Medulla oblongata (tissue), 1 donor: ENCODE measurements around the gene RGMB.
A peak's percentile ranks its signal among the peaks of the same experiment; 100 is the strongest.

ENCODE experiments used
- DNase-seq: peaks from one replicate; pipeline ENCODE4 v3.0.0-alpha.2; 2015; ENCODE audit errors: extremely low spot score

RGMB gene

DNA sequence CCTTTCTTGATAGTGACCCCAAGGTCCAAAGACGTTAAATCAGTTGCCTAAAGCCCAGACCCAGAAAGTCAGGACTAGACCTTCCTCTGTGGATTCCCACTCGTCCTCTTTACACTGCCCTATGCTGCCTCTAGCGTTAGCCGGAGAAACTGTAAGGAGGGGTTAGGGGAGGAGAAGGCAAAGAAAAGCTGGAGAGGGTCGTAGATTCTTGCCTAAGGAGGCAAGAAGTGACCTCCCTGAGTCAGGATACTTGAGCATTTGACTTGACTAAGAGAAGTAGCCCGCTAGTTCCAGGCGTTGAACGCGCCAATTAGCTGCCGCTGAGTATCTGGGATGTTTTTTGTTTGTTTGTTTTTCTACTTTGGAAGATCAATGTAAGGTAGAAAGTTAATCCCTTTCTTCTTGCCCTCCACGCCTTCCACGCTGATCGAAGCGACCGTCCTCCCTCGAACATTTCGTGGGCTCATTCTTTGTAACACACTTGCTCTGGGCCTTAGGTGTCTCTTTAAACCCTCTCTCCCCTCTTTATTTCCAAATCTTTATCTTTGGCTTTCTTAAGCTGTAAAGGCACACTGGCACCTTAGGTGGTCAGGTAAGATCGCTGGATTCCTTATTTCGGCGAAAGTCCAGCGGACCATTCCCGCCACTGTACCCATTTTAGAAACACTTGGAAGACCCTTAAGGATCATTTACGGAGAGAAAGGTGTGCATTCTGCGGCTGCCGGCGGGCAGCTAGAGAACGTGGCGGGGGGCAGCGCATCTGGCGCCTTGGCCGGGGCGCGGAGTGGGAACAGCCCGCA, 5.1 kb upstream of the RGMB start:
- peak; percentile 92 for DNase-seq

DNA sequence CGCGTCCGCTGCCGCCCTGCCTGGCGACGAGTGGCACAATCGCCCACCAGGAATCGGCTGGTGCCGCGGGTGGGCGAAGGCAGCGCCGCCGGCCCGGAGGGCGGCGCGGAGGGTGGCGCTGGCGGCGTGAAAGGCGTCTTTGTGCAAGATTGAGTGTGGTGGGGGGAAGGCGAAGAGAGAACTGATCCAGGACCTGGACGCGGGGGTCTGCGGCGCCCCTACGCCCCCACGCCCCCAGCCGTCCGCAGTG, 4.6 kb upstream of the RGMB start:
- DNase-seq = no peak

DNA sequence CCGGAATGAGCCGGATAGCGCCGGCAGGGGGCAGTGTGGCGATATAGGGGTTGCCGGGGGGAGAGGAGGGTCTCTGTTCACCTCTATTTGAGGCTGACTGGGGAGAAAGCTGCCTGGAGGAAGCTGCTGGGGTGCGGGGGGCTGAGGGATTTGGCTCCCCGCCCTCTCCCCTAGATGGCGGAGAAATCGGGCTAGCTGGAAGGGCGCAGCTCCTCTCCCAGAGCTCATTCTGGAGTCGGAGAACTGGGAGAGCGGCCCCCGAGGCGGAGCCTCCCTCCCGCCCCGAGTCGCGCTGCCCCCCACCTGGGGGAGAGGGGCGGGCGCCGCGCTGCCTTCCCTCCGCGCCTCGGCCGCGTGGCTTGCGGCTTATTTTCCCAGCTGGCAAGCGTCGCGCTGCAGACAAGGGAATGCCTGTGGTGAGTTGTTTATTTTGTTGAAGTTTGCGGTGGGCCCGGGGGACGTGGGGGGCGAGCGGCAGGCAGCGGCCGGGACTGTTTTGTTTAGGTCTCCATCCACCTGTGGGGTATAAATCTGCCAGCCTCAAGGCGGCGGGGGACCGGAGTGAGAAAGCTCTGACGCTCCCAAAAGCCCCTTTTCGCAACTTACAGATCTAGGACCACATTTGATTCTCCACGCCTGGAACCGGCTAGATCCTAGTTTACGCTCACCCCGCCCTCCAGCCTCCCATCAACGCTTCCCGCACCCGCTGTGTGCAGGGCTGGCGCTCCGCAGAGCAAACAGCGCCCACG, 4.1 kb upstream of the RGMB start:
- peak; percentile 76 for DNase-seq

DNA sequence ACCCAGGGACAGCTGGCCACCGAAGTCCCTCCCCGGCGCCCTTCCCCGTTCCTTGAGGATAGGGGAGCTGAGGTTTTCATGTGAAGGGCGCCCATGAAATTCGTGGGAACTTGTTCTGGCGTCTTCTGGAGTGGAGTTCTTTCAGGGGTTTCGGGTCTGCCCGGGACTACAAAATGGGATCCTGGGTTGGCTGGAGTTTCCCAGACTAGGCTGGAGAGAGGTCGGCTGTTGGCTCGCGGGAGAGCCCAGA, 3.6 kb upstream of the RGMB start:
- peak; percentile 67 for DNase-seq

DNA sequence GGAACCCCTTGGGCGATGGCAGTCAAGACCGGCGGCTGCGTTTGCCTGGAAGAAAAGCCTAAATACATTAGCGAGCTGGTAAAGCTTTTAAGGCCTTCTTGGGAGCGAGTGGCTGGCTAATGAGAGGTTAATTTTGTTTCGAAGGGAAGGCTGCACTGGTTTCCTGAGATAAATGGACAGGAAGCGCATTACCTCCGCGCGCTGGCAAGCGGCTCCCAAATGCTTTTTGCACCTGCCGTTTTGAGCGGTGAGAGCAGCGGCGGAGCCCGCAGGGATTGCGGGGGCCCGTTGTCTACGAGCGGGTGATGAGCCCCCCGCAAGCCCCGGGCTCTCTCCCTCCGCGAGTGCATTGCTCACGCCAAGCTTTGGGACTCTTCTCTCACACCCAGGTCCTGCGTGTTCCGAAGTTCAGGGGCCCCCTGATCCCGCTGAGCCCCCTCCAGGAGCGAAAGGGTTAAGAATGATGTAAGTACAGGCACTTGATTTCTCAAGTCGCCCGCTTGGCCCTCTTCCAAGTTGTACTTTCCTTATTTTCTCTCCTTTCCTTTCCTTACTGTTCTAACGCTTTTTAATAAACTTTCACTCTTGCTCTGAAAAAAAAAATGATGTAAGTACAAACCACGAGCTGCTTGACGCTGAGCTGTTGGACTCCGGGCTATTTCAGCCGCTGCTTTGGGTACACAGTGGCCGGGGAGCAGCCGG, 3.1 kb upstream of the RGMB start:
- DNase-seq = peak; percentile 81

DNA sequence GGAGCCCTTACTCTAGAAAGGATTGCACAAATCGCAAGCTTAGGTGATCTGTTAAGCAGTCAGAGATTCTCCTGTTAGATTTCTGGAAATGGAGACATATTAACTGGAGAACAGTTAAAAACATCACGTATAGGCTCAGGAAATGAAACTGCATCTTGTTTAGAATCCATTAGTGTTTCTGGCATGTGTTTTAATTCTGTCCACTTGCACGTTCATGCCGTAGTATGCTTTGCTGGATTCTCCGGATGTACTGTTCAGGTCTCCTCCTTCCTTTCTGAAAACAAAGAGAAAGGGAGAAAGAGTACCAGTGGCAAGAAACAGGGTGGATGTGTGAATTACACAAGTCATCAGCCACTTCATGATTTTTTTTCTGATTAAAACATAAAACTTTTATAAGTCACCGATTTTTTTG, 2.5 kb upstream of the RGMB start:
- peak; percentile 68 for DNase-seq

DNA sequence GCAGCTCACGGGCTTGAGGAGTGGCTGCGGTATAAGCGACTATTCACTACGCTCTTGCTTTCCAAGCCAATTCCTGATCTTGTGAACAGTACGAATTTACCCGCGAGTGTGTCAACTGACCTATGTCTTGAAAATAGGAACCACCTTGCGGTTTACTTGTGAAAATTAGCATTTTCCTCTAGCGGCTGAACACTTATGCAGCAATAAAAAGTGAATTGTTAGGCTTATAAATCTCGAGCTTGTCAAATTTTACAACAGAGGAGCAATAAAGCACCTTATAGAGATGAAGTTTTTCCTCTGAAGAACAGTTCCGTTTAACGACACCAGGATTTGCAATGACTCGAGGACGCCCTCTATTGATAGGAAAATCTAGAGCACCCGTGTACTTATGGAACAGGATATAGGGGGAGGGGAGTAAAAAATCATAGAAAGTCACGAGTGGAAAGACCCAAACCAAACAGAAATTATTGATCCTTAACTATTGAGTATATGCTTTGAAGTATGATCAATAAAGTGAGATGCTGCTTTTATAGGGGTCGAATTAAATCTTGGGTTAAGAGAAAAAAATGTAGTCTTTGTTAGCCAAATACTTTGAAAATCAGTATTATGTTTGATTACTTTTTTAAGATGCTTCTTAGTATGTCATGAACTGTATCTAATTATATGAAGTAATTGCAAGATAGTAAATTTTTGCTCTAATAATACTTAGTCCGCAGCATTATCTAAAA, 1.9 kb upstream of the RGMB start:
- peak; percentile 98 for DNase-seq

DNA sequence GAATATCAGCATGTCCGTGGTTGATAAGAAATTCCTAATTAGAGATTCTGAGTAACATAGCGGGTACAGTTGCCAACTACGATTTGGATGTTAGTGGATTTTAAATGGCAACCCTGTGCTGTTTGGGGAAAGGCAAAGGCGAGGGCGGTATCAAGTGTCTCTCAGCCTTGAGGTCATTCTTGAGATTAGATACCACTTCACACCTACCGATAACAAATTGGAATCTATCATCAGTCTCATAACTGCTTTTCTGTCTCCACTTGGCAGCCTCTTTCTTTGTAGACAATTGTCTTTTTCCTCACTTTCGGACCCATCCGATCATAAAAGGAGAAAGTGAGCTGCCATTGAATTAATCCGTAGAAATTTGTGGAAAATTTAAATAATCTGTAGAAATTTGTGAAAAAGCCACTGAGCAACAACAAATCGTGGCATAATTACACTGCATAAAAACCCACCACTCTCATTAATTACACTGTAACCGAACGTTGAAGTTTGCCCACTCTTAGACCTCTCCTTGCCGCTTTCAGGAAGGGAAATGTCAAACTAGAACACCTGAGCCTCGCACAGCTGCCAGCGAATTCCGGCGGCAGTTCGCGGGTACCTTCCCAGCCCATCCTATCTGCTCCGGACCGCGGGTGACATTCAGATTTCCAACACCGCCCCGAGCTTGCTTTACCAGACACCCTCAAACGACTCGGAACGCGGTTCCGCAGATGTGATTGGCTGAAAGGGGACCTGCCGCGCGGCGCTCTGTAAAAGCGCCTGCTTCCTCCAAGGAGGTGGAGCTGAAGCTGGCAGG, 849 bp upstream of the RGMB start:
- peak; percentile 82 for DNase-seq

DNA sequence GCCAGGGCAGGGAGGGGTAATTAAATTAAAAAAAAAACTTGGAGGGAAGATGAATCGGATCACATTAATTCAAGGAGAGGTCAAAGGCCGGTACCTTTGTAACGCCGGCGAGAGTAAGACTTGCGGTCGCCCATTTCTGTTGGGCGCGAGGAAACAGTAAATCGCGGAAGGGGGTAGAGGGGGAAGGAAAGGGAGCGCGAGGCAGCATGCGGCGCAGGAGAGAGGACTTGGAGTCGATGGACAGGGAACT, 324 bp upstream of the RGMB start:
- no peak for DNase-seq

DNA sequence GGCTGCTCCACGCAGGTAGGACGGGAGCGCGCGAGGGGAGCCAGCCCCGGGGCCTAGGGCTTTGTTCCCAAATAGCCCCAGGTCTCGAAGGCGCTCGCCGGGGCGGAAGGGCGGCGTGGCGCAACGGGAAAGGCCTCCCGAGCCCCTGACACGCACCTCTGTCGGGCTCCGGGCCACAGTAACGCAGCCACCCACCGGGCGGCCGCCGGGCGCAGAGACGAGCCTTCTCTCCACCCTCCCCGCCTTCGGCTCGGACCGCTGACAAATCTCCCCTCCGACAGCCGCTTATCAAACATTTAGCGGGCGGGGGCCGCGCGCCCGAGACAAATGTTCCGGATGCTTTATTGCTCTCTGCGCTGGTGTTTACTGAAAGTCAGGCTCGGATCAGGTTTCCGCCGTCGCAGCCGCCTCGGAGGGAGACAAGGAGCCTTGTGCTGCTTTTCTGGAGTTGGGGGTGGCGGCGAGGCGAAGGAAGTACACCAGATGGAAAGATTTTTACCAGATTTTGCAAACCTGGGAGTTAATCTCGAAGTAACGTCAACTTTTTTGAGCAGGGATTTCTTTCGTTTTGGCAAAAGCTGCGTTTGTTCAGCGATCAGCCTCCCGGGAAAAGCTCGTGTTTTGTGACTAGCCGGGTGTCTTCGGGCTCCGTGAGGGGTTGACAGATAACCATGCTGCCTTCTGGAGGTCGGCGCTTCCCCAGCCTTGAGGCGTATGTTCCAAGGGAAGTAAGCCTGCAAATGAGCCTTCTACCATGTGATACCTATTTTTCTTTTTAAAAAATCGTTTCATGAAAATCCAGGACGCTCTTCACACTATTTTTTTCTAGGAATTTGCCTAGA, 950 bp downstream of the RGMB start:
- peak; percentile 45 for DNase-seq

DNA sequence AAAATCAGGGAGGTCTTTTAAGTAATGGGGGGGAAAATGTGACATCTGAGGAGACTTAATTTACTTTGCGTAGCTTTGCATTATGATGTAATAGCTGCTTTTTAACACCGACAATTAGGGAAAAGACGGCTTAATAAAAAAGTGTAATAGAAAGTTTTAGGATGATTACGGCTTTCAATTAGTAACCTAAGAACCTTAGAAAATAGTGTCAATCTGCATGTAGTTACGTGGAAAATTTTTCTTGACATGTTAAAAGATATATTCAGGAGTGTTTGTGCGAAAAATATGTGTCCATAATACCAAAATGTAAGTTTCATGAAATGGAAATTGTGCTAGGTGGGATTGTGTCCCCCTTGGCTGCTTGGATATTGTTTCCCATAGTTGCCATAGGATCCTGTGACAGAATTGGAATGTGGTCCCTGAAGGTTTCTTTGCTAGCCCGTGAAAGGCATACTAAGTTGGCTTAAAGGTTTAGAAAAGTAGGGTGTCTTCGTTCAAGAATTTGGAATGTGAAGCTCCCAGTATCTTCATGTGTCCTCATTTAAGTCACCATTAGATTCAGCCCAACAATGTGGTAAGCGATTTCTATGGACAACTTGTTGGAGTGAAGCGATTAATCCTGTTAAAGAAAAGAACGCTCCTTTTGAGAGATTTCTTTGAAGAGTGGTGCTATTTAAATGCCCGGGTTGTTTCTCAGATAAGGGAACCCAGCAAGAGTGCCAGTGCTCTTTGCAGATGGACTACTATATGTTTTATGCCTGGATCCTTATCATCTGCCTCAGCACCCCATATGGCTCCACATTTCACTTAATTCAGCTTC, 2.0 kb downstream of the RGMB start:
- DNase-seq = peak; percentile 32

DNA sequence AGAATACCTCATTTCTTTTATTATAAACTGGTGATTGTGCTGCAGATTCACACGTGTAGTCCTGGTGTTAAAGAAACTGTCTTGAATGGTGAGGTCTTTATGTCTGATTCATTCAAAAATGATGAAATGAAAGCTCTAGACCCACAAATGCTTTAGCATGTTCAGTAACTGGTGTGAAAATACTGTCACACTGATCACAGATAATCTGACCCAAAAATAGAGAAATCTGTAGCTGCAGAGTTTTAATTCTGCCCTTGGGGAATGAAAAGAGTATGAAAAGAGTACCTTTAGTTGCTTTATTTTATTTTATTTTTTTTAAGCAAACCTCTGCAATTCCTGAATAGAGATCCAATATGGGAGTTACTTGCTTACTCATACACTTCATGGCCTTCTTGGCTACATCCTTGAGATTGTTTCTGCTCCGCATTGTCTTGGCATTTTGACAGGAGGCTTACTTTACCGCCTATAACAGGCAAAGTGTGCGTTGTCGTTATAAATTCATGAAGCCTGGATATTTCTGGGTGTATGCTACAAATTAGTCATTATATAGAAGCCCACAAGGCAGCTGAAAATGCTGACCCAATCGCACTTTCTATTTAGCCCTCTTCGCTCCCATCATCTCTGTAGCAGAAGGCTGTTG, 2.7 kb downstream of the RGMB start:
- DNase-seq = peak; percentile 23

DNA sequence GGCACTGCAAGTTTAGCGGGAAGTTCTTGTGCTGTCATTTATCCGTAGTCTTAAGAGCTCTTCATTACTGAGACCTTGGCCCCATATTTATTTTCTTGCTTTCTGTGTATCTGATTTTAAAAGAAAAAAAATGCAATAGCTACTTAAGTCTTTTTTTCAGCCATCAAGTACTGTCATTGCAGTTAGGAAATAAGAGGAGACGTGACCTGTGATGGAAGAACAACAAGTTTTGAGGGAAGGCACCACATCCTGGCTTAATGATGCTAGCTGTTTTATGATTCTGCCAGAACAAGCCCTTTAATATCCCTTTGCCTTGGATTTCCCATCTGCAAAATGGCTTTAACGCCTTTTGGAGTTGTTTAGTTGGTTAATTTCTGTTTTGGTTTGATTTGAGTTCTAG, 3.8 kb downstream of the RGMB start:
- DNase-seq = no peak

DNA sequence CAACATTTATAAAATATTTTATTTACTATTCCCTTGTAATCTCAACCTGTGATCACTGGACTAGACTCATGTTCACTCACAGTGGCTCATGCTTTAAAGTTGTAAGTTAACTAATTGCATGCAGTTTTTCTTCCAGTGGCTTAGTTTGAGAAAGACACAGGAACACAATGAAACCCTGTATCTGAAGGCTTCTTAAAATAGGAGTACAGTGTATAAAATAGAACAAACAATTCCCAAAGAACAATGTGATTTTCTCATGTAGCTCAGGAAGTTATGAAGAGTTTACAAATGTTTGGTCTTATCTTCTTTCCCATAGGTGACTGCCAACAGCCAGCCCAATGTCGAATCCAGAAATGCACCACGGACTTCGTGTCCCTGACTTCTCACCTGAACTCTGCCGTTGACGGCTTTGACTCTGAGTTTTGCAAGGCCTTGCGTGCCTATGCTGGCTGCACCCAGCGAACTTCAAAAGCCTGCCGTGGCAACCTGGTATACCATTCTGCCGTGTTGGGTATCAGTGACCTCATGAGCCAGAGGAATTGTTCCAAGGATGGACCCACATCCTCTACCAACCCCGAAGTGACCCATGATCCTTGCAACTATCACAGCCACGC, 5.9 kb downstream of the RGMB start:
- no peak for DNase-seq

DNA sequence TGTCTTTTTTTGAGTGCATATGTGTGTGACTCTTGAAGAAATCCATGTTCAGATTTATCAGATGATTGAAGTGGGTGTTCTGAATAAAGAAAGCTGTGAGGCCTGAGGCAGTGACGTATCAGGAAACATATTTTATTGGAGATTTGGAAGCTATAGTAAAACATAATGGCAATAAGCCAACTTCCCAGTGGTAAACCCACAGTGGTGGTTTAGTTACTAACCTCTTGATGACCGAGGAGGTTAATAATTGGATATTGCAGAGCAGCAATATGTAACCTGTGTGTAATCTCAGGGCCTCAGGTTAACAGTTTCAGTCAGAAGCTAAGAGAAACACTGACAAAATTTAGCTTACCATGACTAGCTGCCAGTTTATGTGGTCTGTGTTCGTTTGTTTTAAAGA, 6.9 kb downstream of the RGMB start:
- no peak for DNase-seq

DNA sequence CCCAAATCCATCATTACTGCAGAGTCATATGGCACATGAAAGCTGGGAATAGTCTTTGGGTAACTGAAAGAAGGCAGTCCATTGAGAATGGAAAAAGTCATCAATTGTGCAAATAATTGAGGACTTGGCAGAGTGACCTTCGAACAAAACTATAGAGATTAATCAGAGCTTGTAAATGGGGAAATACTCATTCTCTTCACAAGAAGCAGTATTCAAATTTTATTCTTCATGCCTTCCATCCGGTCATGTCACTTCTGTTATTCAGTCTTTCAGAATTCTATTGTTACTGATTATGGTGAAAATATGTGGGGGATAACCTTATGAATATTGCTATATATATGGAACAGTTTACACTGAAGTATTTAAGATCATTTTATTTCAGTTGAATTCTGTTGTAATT, 8.1 kb downstream of the RGMB start:
- no peak for DNase-seq

DNA sequence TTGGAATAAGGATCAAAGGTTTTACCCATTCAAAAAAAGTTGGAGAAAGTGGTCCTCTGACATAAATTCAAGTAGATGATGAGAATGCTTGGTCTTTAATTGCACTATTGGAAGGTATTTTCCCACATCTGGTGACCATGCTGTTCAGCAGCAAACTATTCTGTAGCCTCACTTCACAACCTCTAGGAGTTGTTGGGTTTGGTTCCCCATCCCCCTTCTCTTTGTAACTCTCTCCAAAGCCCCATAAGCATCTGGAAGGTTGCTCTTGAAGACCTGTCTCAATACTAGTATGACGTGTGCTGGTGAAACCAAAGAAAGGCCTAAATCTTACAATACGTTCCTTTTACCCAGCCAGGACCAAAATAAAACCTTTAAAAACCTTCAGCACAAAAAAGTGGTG, 8.5 kb downstream of the RGMB start:
- DNase-seq = no peak

DNA sequence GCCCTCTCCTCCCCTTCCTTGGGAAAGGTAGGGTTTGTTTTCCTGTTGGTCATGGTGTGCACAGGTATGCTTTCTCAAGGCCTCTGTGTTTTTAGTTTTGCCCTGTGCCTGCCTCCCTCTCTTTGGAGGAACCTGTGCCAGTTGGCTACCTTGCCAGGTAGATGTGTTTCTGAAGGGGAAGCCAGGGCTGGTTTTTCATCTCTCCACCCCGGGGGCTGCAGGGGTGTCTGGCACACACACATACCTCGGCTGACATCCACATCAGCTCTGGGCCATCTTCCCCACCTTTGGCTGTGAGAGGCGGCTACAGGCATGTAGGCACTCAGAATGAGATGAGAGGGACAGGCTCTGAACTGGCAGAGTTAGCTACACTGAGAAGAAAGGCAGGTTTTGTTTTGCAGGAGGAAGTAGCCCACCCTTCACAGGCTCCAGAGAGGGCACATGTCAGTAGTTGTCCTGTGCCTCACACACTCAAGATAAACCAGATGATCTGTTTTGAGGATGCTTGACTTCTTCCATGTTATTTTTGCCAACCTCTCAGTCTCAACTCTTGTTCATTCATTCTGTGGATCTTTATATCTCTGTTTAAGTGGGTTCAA, 9.7 kb downstream of the RGMB start:
- no peak for DNase-seq

DNA sequence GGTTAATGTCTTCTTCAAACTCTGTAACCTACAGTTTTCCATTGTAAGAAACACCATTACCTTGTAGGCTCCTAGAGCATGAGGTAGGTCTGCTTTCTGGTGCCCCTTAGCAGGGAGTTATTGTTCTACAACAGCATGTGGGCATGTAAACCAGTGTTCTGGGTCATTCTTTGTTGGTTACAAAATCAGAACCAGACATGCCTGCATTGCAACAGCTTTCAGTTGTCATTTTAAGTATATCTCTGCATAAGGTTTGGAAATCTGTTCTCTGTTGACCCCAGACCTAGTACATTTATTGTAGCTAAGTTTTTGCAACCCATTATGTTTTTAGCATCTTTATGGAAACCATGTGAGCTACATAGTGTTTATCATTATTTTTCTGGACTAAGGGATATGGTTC, 10.9 kb downstream of the RGMB start:
- no peak for DNase-seq
